ENCODE results near the gene TRIM66.

- TF ChIP-seq EP300 (IDR thresholded peaks at IDR 0.05; ENCODE audit: borderline replicate concordance) (no peak), REST (IDR thresholded peaks at IDR 0.05; ENCODE audit: low read depth) (no peak), EGR1 (IDR thresholded peaks at IDR 0.05) (no peak), YY1 (IDR thresholded peaks at IDR 0.05; ENCODE audit: low read depth) (no peak), TAF1 (IDR thresholded peaks at IDR 0.05; ENCODE audit: low read depth) (no peak)
Measured at GRCh38 chr11:8612522-8612921, 69.9 kb downstream of the TRIM66 start.
